ENCODE results near the gene ITGB1BP1. TPM values are rescaled to one million over a fixed set of nuclear protein-coding genes. Genes with fewer than 3 reads are reported as not detected.
A peak's percentile ranks its signal among the peaks of the same experiment; 100 is the strongest.

The ITGB1BP1 gene
- total RNA-seq, 1 donor from 2014 or later: 41.8 TPM

DNA sequence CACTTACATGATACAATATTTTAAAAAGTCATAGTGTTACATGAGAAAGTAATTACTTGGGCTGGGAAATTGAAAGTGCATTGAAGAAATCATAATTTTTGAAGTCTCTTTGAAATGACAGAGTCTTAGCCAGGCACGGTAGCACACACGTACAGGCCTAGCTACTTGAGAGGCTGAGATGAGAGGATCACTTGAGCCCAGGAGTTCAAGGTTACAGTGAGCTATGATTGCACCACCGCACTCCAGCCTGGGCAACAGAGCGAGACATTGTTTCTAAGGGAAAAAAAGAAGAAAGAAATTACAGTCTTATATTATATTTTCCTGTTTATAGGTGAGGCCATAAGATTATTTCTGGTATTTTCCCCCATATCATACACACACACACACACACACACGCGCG is 41.8 kb upstream of the ITGB1BP1 start:
- TF ChIP-seq, protein P1, sequence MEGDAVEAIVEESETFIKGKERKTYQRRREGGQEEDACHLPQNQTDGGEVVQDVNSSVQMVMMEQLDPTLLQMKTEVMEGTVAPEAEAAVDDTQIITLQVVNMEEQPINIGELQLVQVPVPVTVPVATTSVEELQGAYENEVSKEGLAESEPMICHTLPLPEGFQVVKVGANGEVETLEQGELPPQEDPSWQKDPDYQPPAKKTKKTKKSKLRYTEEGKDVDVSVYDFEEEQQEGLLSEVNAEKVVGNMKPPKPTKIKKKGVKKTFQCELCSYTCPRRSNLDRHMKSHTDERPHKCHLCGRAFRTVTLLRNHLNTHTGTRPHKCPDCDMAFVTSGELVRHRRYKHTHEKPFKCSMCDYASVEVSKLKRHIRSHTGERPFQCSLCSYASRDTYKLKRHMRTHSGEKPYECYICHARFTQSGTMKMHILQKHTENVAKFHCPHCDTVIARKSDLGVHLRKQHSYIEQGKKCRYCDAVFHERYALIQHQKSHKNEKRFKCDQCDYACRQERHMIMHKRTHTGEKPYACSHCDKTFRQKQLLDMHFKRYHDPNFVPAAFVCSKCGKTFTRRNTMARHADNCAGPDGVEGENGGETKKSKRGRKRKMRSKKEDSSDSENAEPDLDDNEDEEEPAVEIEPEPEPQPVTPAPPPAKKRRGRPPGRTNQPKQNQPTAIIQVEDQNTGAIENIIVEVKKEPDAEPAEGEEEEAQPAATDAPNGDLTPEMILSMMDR (IDR thresholded peaks at IDR 0.05; ENCODE audit: unreplicated experiment): no peak
- Mint-ChIP-seq H3K27me3 (no peaks in the 10 kb centered on the region), H3K27ac (no peak overlapping the region), H3K4me1 (ENCODE audit: low read depth) (no peaks in the 10 kb centered on the region), H3K36me3 (ENCODE audit: insufficient read depth) (peaks cover 8% of the 10 kb centered on the region), H3K9me3 (ENCODE audit: low read depth) (no peaks in the 10 kb centered on the region), H3K4me3 (ENCODE audit: low read depth) (no peak overlapping the region)
- DNase-seq (ENCODE audit: low spot score, unreplicated experiment): no peak

DNA sequence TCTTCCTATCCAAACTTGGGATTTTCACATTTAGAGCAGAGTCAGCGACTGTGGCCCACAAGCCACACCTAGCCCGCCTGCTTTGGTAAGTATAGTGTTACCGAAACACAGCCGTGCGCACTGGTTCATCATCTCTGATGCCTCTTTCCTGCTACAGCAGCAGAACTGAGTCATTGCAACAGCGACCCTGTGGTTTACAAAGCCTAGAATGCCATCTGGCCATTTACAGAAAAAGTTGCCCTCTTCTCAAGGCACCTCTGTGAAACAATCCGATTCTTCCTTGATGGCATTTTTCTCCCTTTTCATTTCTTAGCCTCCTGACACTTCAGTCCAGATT is 40.3 kb upstream of the ITGB1BP1 start:
- TF ChIP-seq, protein P1 (IDR thresholded peaks at IDR 0.05; ENCODE audit: unreplicated experiment): no peak
- no peak for DNase-seq (ENCODE audit: low spot score, unreplicated experiment)
- Mint-ChIP-seq H3K4me3 (ENCODE audit: low read depth) (no peak overlapping the region), H3K27ac (no peak overlapping the region), H3K4me1 (ENCODE audit: low read depth) (no peaks in the 10 kb centered on the region), H3K27me3 (no peaks in the 10 kb centered on the region), H3K9me3 (ENCODE audit: low read depth) (no peaks in the 10 kb centered on the region), H3K36me3 (ENCODE audit: insufficient read depth) (peaks cover 12% of the 10 kb centered on the region)

DNA sequence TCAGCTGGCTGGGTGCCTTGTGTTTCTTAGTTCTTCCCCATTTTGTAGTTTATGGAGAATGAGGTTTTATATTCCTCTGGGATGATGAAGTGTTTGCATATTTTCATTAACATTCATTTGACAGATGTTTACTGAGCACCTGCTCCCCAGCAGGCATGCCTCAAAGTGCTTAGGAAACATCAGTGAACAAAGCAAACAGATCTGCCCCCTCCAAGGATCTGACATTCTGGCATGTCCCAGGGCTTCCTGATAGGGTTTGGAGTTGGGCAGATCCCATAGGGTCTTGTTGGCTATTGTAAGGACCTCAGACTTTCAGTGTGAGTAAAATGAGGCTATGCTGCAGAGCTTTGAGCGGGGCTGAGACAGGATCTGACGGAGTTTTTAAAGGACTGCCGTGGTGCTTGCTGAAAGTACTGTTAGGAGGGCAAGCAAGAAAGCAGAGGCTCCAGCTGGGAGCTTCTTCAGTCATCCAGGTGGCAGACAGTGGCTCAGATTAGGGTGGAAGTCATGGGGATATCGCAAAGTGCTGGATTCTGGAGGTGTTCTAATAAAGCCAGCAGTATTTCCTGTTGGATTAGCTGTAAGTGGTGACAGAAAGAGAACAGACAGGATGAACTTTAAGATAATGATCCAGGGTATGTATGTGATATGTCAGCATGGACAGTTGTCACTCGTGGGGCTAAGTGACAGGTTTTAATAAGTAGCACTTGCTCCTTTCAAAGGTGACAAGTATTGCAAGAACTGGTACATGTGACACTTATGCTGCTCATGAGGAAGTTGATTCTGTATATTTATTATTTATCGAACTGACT is 39.8 kb upstream of the ITGB1BP1 start:
- Mint-ChIP-seq H3K9me3 (ENCODE audit: low read depth) (no peaks in the 10 kb centered on the region), H3K27ac (peak overlapping the region; percentile 51), H3K4me1 (ENCODE audit: low read depth) (no peaks in the 10 kb centered on the region), H3K36me3 (ENCODE audit: insufficient read depth) (peaks cover 12% of the 10 kb centered on the region), H3K27me3 (no peaks in the 10 kb centered on the region), H3K4me3 (ENCODE audit: low read depth) (no peak overlapping the region)
- TF ChIP-seq, protein P1 (IDR thresholded peaks at IDR 0.05; ENCODE audit: unreplicated experiment): no peak
- no peak for DNase-seq (ENCODE audit: low spot score, unreplicated experiment)

DNA sequence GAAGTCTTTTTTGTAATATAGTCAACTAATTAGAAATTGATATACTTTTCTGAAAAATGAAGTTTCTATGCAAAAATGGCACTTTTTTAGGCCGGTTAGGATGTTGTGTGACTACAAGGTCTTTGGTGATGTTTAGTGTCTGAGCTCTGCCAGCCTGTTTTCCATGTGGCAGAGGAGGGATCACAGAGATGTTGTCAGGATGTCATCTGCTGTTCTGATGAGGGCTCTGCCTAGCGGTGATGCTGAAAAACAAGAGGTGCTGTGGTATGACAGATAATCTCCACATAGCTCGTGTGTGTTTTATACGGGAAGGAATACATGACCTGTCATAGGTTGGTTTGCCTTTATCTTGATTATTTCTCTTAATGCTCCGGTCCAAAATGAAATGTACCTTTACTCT is 39.0 kb upstream of the ITGB1BP1 start:
- TF ChIP-seq, protein P1 (IDR thresholded peaks at IDR 0.05; ENCODE audit: unreplicated experiment): no peak
- Mint-ChIP-seq H3K36me3 (ENCODE audit: insufficient read depth) (peaks cover 12% of the 10 kb centered on the region), H3K4me1 (ENCODE audit: low read depth) (no peaks in the 10 kb centered on the region), H3K27ac (no peak overlapping the region), H3K9me3 (ENCODE audit: low read depth) (no peaks in the 10 kb centered on the region), H3K4me3 (ENCODE audit: low read depth) (no peak overlapping the region), H3K27me3 (no peaks in the 10 kb centered on the region)
- no peak for DNase-seq (ENCODE audit: low spot score, unreplicated experiment)

DNA sequence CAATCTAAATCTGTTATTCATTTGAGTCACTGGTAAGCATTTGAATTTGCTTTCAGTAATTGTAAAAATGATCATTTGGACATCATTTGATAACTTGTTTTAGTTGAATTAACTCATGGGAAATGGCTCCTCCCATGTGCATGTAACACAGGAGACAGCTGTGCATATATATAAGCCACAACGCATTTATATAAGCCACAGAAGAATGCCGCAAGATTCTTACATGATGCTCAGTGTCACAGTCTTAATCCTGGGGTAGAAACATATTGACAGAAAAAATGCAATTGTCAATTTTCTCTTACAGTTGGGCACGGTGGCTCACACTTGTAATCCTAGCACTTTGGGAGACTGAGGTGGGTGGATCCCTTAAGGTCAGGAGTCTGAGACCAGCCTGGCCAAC is 37.8 kb upstream of the ITGB1BP1 start:
- H3K4me1 Mint-ChIP-seq (ENCODE audit: low read depth): no peaks in the 10 kb centered on the region
- no peak for DNase-seq (ENCODE audit: low spot score, unreplicated experiment)
- no peaks in the 10 kb centered on the region for H3K27me3 Mint-ChIP-seq
- H3K9me3 Mint-ChIP-seq (ENCODE audit: low read depth): no peaks in the 10 kb centered on the region
- H3K36me3 Mint-ChIP-seq (ENCODE audit: insufficient read depth): peaks cover 16% of the 10 kb centered on the region
- no peak overlapping the region for H3K4me3 Mint-ChIP-seq (ENCODE audit: low read depth)
- H3K27ac Mint-ChIP-seq: peak overlapping the region; percentile 19
- TF ChIP-seq, protein P1 (IDR thresholded peaks at IDR 0.05; ENCODE audit: unreplicated experiment): no peak

Data from progenitor cell of endocrine pancreas (in vitro differentiated cells).